EH (cell line): ENCODE measurements around the gene PRDM13.
"Not testable (repeated sequence)": the region's sequence is repeated elsewhere in the genome, so short reads cannot be mapped to it uniquely, and the experiment has no call there.

Experiments
- DNase-seq: peaks from one replicate; pipeline ENCODE4 v3.0.0-alpha.2; 2015; ENCODE audit warnings: low read depth

Gene PRDM13

GRCh38 chr6:99606656-99607415, at the start of gene PRDM13:
Gene PRDM13, plus strand, starts transcription at chr6:99606833. Its CDS starts 202 bp downstream, at chr6:99607035.
- DNase-seq = no peak

- DNase-seq = no peak
These were observed 47.6 kb upstream of the PRDM13 start for GRCh38 chr6:99559057-99559456.

GRCh38 chr6:99560668-99561067, 46.0 kb upstream of the PRDM13 start:
- DNase-seq = no peak

GRCh38 chr6:99563056-99563723, 43.4 kb upstream of the PRDM13 start:
- DNase-seq = no peak

- peak; percentile 96 for DNase-seq
These were observed 38.3 kb upstream of the PRDM13 start, which contains the start of gene CCNC for GRCh38 chr6:99568103-99568933. Gene CCNC, minus strand, starts transcription at chr6:99568660. Its CDS starts 133 bp downstream, at chr6:99568527.

- DNase-seq = no peak
These were observed 32.5 kb upstream of the PRDM13 start for GRCh38 chr6:99573980-99574617.

- DNase-seq = no peak
These were observed 30.9 kb upstream of the PRDM13 start for GRCh38 chr6:99575544-99576227.

GRCh38 chr6:99579781-99580180, 26.9 kb upstream of the PRDM13 start:
- DNase-seq = no peak

GRCh38 chr6:99587792-99588191, 18.8 kb upstream of the PRDM13 start:
- no peak for DNase-seq

GRCh38 chr6:99588618-99589289, 17.9 kb upstream of the PRDM13 start:
- DNase-seq = peak; percentile 74

GRCh38 chr6:99589290-99589672, 17.4 kb upstream of the PRDM13 start:
- peak; percentile 20 for DNase-seq

- no peak for DNase-seq
These were observed 16.6 kb upstream of the PRDM13 start for GRCh38 chr6:99589907-99590493.

GRCh38 chr6:99590728-99591672, 15.6 kb upstream of the PRDM13 start:
- DNase-seq = no peak

GRCh38 chr6:99591673-99592364, 14.8 kb upstream of the PRDM13 start:
- no peak for DNase-seq

GRCh38 chr6:99592900-99593299, 13.7 kb upstream of the PRDM13 start:
- DNase-seq = peak; percentile 36

- DNase-seq = not testable (repeated sequence)
These were observed 11.9 kb upstream of the PRDM13 start for GRCh38 chr6:99594696-99595095.

GRCh38 chr6:99602520-99603420, 3.9 kb upstream of the PRDM13 start:
- DNase-seq = no peak
